NT2/D1 (cell line): ENCODE data around the gene MMP20.

Experiments
- SUZ12 ChIP-seq: IDR thresholded peaks from 2 replicates; pipeline ENCODE4 v1.6.1; 2011; ENCODE audit not compliant: insufficient read length, insufficient read depth; ENCODE audit errors: extremely low read depth
- YY1 ChIP-seq: IDR thresholded peaks from 2 replicates; pipeline ENCODE4 v1.6.1; 2011; ENCODE audit not compliant: insufficient read length, insufficient read depth

DNA sequence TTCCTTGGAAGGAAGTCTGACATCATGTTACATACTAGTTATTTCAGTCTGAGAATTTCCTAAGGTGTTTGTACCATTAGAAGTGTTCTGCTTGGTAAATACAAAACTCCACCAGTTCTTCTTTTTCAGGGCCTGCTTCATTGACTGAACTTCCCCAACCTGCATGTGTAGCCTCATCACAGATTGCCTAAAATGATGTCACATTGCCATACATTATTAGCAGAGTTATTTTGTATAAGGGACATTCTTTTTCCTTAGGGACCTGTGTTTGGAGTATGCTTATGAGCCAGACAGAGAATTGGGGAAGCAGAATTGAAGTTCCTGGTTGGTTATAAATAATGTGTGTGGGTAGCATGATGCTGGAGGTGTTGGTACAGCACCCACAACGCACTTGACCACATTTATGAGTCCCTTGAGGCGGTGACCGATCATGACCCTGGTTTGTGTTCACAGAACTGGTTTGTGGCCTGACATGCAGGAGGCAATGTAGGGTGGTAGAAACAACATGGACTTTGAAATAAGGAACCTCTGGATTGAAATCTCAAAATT, 78.1 kb downstream of the MMP20 start:
- TF ChIP-seq YY1 (no peak), SUZ12 (no peak)
